Spleen (tissue), 7 donors: ENCODE measurements around the gene NOS1AP.

ENCODE experiments used
- POLR2A ChIP-seq, 3 donors: fragments of 450-650 bp; IDR thresholded peaks; one replicate each; pipeline ENCODE4 v1.5.1; 2017; ENCODE audit warnings: antibody characterized with exemption in 3 of 3, mild to moderate bottlenecking in 1 of 3
- POLR2AphosphoS5 ChIP-seq, 3 donors: sonication (generic); formaldehyde crosslinking; IDR thresholded peaks; one replicate each; pipeline ENCODE4 v1.5.1; 2017; ENCODE audit warnings: antibody characterized with exemption in 3 of 3
- TF ChIP-seq, protein P1 (sequence below), 11 experiments: fragments of 200-600 bp in 7 of 11; fragments of 450-650 bp in 4 of 11; sonication (generic) in 4 of 11; IDR thresholded peaks in 8 of 11; conservative IDR thresholded peaks in 3 of 11; 1 replicate in 7 of 11; 2 replicates in 4 of 11; pipeline versions ENCODE4 v1.4.0 to v1.8.0; 2016 to 2021; ENCODE audit warnings: antibody characterized with exemption in 11 of 11, inconsistent platforms in 4 of 11, mild to moderate bottlenecking in 1 of 11
- donor health status: DM: no; HTN: no; CAD: no; lungs with moderate emphysema.
- donor health status: DM: no; HTN: no; CAD: no.
- donor health status: DM: no; HTN: no; CAD: no.

DNA sequence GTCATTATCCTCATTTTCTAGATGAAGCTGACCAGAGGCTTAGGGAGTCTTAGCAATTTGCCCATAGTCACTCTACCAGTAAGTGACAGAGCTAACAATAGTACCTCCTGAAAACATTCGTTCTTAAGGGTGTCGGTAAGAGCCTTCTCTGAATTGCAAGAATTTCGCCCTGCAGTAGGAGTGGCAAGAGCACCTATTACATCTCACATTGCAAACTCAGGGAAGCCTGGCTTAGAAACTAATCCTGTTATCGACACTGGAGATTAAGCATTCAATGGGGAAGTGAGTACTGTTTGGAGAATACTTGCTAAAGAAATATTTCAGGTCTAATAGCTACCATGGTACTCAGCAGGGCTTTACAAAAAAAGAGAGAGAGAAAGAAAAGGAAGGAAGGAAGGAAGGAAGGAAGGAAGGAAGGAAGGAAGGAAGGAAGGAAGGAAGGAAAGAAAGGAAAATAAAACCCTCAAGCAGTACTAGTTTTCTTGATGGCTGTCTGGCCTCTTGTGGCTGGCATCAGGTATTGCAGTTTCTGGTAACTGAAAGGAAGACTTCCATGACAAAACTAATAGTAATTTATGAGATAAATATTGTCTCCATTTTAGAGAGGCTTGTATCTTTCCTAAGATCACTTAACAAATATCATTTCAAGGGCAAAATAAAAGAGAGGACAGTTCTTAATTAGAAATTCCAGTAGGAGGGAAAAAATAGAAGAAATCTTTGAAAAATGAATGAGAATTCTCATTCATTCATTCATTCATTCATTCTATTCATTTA lies 322.5 kb downstream of the NOS1AP start:
- TF ChIP-seq POLR2A (IDR thresholded peaks at IDR 0.05) = no peak
- TF ChIP-seq, protein P1, sequence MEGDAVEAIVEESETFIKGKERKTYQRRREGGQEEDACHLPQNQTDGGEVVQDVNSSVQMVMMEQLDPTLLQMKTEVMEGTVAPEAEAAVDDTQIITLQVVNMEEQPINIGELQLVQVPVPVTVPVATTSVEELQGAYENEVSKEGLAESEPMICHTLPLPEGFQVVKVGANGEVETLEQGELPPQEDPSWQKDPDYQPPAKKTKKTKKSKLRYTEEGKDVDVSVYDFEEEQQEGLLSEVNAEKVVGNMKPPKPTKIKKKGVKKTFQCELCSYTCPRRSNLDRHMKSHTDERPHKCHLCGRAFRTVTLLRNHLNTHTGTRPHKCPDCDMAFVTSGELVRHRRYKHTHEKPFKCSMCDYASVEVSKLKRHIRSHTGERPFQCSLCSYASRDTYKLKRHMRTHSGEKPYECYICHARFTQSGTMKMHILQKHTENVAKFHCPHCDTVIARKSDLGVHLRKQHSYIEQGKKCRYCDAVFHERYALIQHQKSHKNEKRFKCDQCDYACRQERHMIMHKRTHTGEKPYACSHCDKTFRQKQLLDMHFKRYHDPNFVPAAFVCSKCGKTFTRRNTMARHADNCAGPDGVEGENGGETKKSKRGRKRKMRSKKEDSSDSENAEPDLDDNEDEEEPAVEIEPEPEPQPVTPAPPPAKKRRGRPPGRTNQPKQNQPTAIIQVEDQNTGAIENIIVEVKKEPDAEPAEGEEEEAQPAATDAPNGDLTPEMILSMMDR (IDR thresholded peaks at IDR 0.05 in 8 of 11, conservative IDR thresholded peaks at IDR 0.05 in 3 of 11) = peak; percentile 33 to 74 (median 65)
- no peak for TF ChIP-seq POLR2AphosphoS5 (IDR thresholded peaks at IDR 0.05)
